Daoy (cell line): Measurements from ENCODE around the gene VPS50. TPM values are rescaled to one million over a fixed set of nuclear protein-coding genes. Genes with fewer than 3 reads are reported as not detected.
"Not testable (repeated sequence)": the region's sequence is repeated elsewhere in the genome, so short reads cannot be mapped to it uniquely, and the experiment has no call there.

Experiments used
- DNase-seq: peaks from one replicate; pipeline ENCODE4 v3.0.0-alpha.2; 2015; ENCODE audit warnings: low read depth
- total RNA-seq: library from RNA; depleted of rRNA; stranded (reverse); fragments of >200 nt; shearing (Covaris generic); gene quantifications from 2 replicates; pipeline ENCODE4 v1.2.3, GENCODE V29; 2014

The VPS50 gene
- total RNA-seq, 1 experiment from 2014 or later = 32.1 TPM

GRCh38 chr7:93327006-93327633, 95.0 kb downstream of the VPS50 start:
- DNase-seq = peak; percentile 77

GRCh38 chr7:93331706-93332105, 99.5 kb downstream of the VPS50 start:
- DNase-seq = no peak

GRCh38 chr7:93332172-93332571, 100.0 kb downstream of the VPS50 start:
- no peak for DNase-seq

GRCh38 chr7:93337052-93337451, 104.9 kb downstream of the VPS50 start:
- no peak for DNase-seq

GRCh38 chr7:93342178-93342577, 110.0 kb downstream of the VPS50 start:
- DNase-seq = not testable (repeated sequence)

- DNase-seq = no peak
Observed at GRCh38 chr7:93350338-93350737, 118.2 kb downstream of the VPS50 start.

GRCh38 chr7:93352881-93353280, 120.7 kb downstream of the VPS50 start:
- DNase-seq = no peak

GRCh38 chr7:93354815-93355214, 122.6 kb downstream of the VPS50 start:
- no peak for DNase-seq

GRCh38 chr7:93359520-93360198, 127.5 kb downstream of the VPS50 start:
- no peak for DNase-seq

- no peak for DNase-seq
Observed at GRCh38 chr7:93361853-93362252, 129.7 kb downstream of the VPS50 start.

GRCh38 chr7:93364806-93365205, 132.6 kb downstream of the VPS50 start:
- DNase-seq = no peak

GRCh38 chr7:93365341-93365740, 133.2 kb downstream of the VPS50 start:
- no peak for DNase-seq

GRCh38 chr7:93366816-93367215, 134.7 kb downstream of the VPS50 start:
- no peak for DNase-seq

- DNase-seq = no peak
Observed at GRCh38 chr7:93367254-93367653, 135.1 kb downstream of the VPS50 start.

- DNase-seq = not testable (repeated sequence)
Observed at GRCh38 chr7:93370937-93371336, 138.8 kb downstream of the VPS50 start.

GRCh38 chr7:93373537-93373936, 141.4 kb downstream of the VPS50 start:
- no peak for DNase-seq

GRCh38 chr7:93374345-93374940, 142.3 kb downstream of the VPS50 start:
- DNase-seq = peak; percentile 15

GRCh38 chr7:93375603-93376002, 143.4 kb downstream of the VPS50 start:
- DNase-seq = no peak

- DNase-seq = no peak
Observed at GRCh38 chr7:93378131-93378760, 146.1 kb downstream of the VPS50 start.

- no peak for DNase-seq
Observed at GRCh38 chr7:93382362-93382761, 150.2 kb downstream of the VPS50 start.

- DNase-seq = no peak
Observed at GRCh38 chr7:93390660-93391059, 158.5 kb downstream of the VPS50 start.

GRCh38 chr7:93392984-93393383, 160.8 kb downstream of the VPS50 start:
- no peak for DNase-seq

GRCh38 chr7:93399642-93400041, 167.5 kb downstream of the VPS50 start:
- DNase-seq = no peak
